GM18873 (cell line): Measurements from ENCODE around the gene TMEM130.

Experiments
- ATAC-seq: cut with Tn5 transposase; IDR thresholded peaks from one replicate; pipeline ENCODE4 v1.9.1; 2021; ENCODE audit warnings: mild to moderate bottlenecking, moderate library complexity, moderate number of reproducible peaks; ENCODE audit not compliant: unreplicated experiment, low FRiP score

The TMEM130 gene

DNA sequence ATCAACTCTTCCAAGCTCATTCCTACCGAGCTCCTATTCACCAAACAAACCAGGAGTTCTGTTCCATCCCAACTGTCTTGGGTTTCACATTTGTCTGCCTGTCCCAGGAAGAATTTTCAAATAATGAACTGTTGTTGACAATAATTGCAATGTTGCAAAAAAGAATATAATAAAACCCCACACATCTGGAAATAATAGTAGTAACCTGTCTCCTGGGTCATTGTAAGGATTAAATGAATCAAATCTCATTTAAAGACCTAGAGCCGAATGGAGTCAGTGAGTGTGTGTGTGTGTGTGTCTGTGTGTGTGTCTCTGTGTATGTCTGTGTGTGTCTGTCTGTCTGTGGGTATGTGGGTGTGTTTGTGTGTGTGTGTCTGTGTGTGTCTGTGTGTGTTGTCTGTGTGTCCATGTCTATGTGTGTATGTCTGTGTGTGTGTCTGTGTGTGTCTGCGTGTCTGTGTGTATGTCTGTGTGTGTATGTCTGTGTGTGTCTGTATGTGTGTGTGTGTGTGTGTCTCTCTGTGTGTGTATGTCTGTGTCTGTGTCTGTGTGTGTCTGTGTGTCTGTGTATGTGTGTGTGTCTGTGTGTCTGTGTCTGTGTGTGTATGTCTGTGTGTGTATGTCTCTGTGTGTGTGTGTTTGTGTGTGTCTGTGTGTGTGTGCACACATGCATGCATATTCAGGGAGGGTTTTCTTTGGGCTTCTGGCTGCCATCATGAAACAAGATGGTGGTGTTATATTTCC is 52.7 kb downstream of the TMEM130 start:
- ATAC-seq = no peak

DNA sequence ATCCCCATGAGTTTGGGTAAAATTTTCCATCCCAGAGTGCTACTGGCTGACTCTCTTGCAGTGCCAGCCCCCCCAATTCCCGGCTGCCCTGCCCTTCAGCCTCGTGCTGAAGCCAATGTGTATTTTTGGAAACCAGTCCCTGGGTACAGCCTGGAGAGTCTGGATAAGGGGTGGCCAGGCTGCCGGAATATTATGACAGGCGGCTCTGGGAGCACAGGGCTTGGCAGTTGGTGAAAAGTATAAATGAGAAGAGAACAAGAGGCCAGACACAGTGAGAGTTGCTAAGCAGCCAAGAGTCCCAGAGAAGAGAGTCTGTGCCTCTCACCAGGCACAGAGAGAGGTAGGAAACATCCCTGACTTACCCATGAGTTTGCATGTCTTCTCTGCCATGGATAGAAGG is 53.6 kb downstream of the TMEM130 start:
- ATAC-seq = no peak

DNA sequence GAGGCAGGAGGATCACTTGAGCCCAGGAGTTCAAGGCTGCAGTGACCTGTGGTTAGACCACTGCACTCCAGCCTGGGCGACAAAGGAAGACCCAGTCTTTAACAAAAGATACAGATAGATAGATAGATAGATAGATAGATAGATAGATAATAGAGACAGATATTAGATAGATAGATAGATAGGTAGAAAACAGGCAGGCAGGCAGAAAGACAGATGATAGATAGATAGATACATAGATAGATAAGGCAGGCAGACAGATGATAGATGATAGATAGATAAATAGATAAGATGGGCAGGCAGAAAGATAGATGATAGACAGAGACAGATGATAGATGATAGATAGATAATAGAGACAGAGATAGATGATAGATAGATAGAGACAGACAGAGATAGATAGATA is 54.5 kb downstream of the TMEM130 start:
- no peak for ATAC-seq

DNA sequence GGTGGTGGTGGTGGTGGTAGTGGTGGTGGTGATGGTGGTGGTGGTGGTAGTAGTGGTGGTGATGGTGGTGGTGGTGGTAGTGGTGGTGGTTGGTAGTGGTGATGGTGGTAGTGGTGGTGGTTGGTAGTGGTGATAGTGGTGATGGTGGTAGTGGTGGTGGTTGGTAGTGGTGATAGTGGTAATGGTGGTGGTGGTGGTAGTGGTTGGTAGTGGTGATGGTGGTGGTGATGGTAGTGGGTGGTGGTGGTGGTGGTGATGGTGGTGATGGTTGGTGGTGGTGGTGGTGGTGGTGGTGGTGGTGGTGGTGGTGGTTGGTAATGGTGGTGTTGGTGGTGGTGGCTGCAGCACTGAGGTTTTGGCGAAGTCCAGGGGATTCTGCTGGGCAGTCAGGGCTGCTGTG is 58.5 kb downstream of the TMEM130 start:
- ATAC-seq = no peak

DNA sequence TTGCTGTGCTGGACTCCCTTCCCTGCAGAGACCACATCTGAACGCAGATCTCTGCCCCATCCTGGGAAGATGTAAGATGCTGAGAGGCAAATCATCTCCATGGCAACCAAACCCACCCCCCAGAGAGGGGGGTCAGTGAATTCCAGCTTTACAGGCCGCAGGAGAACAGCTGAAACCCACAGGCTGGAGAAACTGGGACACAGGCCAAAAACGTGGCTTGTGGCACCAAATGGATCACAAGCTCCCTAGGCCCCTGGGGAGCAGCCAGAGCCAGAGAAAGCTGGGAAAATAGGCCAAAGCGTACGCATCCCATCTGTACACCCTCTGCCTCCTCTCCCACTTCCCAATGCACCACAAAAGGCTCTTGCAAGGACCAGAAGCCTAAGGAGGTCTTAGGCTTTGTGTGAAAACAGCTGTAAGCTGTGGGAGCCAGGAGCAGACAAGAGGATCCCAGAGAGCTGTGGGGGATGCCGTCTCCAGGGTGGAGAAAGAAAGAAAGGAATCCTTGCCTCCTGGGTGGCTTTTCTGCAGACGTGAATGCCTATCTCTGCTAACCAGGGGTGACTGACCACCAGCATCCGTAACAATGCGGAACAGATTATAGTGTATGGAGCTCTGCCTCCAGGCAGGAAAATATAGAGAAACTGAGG is 59.5 kb downstream of the TMEM130 start:
- no peak for ATAC-seq

DNA sequence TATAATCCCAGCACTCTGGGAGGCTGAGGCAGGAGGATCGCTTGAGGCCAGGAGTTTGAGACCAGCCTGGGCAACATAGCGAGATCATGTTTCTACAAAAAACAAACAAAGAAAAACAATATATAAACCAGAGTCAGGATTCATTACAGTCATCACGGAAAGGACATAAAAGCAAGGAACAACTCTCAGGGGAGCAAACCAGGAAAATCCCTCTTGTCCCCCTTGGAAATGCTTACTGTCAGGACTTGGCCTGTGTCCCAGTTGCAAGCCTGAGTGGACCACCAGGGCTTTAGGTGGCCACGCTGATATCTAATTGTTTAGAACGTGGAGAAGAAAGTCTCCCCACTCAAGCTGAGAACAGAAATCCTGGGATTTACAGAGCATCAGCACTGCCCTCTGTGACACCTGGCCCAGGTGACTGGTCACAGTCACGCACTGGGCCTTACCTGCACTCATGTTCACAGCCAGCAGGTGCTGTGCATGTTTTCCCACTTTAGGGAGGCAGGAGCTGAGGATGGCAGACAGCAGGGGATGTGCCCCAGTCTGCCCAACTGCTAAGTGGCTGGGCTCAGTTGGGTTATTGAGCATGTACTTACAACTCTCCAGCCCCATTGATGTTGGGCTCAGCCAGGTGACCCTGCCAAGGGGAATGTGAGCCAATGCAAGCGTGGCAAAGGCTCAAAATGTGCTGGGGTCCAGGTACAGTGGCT is 60.9 kb downstream of the TMEM130 start:
- ATAC-seq = no peak

DNA sequence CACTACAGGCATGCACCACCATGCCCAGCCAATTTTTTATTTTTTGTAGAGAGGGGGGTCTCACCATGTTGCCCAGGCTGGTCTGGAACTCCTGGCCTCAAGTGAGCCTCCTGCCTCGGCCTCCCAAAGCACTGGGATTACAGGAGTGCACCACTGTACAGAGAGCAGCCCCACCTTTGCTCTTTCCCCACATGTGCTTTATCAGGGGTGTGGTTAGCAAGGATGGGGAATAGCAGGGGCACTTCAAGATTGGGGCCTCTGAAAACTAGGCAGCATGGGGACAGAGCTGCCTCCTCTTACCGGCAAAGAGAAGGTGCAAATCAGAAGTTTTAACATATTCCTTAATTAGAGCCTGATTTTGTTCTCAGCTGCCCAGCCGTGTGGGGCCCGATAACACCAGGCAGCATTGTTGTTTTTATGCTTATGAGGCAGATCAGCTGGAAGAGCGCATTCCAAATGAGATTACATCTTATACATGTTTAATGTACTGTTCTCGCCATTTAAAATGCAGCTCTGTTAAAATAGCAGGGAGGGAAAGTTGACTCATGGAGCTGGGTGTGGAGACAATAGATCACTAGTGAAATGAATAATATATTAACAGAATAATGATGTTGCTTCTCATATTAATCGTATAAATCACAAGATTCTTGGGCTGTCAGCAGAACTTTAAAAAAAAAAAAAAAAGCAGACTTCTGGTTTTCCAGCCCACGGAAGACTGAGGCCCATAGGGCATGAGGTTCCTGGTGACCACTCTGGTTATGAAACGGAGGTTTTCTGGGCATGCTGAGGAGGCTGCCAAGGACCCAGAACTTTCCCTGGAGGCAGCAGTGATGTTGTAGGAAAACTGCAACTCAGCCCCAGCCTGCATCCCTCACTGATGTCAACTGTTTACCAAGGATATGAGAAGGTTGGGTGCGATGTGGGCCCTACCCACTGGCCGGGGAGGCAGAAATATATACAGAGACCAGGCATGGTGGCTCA is 62.5 kb downstream of the TMEM130 start:
- no peak for ATAC-seq

DNA sequence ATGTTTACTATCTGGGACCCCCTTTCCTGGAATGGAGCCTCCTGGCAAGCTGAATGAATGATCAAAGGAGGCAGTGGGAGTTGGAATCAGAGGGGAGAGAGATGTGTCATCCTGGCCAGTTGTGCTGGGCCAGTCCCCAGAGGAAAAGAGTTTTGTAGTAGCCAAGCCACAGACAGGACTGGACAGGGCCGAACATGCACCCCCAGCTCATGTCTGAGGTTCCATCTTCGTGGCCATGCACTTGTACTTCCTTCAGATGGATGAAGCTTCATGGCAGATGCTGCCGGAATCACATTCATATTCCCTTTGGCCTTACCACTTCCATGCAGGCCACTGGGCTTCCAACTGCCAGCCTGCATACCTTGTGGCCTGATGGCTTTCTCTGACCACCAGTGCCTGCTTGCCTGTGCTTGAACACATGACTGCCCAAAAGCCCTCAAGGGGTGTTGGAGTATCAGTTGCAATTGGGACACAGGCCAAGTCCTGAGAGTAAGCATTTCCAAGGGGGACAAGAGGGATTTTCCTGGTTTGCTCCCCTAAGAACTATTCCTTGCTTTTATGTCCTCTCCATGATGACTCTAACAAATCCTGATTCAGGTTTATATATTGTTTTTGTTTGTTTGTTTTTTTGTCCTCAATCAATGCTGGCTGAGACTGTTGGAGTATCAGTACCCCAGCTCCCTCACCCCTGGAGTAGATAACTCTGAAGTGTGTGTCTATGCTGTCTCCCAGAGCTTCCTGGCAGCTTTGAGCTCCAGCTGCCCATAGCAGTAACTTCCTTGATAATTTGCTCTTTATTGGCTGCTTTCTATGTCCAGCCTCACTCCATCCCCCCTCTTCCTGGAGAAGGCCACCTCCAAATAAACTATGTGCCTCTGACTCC is 63.6 kb downstream of the TMEM130 start:
- ATAC-seq = no peak

DNA sequence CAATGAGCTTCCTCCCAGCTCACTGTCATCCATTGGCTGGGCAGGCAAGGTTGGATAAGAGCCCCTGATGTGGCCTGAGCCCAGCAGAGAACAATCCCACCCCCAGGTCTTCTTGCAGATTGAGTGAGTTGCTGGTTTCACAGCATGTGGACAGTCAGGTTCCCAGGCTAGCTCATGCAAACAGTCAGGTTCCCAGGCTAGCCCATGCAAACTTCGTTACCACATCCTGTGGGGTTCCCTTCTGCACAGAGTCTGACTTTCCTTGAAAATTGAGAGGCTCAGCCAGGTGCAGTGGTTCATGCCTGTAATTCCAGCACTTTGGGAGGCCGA is 67.1 kb downstream of the TMEM130 start:
- ATAC-seq = peak; percentile 31

DNA sequence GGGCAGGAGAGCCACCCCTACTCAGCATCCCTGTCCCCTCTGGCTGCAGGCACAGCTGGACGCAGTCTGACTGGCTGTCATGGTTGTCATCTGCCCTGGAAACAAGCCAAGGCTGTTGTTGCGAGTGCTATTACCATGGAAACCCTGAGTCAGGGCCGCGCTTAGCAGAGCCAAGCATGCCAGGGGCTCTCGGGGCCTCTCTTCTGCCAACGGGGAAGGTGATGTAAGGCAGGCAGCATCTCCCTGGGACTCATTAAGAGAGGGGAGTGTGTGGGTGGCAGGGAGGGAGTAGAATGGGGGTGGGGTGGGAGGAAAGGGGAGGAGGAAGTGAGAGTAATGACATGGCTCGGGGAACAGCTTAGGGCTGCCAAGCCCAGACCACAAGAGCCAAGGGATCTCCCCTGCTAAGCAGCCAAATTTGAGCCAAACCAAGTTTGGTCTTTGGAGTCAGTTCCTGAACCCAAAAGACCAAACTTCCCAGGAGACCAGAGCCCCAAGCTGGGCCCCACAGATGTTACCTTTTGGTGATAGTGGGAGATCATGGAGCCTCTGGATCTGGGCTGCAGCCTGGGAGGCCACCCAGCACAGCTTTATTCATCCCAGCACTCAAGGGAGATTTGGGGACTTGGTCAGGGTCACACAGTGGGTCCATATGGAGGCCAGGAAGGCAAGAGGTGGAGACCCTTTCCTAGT is 67.6 kb downstream of the TMEM130 start:
- ATAC-seq = peak; percentile 81

DNA sequence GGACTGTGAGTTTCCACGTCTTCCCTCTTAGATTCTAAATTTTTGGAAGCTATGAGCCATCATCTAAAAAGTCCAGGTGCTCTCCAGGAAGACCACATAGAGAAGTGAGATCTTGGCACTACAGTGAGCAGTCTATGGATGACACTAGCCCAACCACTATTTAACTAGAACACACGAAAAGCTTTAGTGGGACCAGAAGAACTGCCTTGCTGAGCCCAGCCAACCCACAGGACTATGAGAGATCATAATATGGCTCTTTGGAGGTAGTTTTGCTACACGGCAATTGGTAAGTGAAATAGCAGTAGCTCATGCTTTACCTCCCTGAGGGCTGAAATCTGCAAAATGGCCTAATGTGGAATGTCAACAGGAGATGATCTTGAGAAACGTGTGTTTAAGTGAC is 68.8 kb downstream of the TMEM130 start:
- ATAC-seq = no peak

DNA sequence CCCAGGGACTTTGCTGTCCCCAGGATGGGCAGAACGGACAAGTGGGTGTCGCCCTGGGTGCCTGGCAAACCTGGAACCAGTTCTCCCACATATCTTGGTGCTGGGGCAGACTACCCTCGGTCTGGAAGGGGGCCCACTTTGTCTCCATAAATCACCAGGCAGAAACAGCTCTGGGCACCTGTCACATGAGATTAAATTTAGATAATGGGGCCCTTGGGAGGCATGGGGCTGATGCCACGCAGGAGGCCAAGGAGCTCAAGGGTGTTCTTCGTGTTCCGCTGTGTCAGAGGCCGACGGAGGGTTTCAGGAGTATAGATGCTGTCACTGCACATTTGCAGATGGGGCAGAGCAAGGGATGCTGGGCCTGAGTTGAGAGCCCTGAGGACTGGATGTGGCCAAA is 72.7 kb downstream of the TMEM130 start:
- ATAC-seq = no peak
